ENCODE measurements around the gene TTC16. TPM values are rescaled to one million over a fixed set of nuclear protein-coding genes. Genes with fewer than 3 reads are reported as not detected.
"Not testable (repeated sequence)": the region's sequence is repeated elsewhere in the genome, so short reads cannot be mapped to it uniquely, and the experiment has no call there.

The TTC16 gene
- total RNA-seq, 1 donor: not detected

DNA sequence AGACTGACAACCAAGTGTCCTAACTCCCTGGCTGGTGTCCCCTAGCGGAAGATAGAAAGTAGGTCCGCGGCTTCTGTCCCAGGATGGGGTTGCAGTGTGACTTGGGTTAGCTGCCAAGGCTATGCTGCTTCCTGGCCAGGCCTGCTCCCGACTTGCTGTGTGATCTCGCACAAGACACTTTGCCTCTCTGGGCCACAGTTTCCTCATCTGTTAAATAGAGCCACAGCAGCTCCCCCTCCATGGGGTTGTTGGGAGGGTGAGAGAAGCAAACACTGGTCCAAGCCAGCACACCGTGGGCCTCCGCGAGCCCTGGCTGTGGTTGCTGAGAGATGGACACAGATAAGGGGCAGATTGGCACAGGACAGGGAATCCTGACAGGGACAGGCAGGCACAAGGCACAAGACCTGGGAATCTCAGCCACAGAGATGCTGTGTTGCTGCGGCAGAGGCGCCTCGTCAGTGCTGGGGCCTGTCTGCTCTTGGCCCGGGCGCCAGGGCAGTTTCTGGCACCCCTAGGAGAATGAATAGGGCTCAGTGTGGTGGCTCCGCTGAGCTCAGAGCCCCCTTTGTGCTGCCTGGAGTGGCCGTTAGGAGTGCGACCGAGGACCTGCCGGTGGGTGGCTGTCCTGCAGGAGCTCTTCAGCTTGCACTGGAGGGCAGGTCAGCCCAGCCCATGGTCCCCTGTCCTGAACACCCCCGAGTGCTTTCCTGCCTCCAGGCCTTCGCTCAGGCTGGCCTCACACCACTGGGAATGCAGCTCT, 64.4 kb downstream of the TTC16 start:
- DNase-seq (ENCODE audit: low read depth): no peak
- TF ChIP-seq, protein P1, sequence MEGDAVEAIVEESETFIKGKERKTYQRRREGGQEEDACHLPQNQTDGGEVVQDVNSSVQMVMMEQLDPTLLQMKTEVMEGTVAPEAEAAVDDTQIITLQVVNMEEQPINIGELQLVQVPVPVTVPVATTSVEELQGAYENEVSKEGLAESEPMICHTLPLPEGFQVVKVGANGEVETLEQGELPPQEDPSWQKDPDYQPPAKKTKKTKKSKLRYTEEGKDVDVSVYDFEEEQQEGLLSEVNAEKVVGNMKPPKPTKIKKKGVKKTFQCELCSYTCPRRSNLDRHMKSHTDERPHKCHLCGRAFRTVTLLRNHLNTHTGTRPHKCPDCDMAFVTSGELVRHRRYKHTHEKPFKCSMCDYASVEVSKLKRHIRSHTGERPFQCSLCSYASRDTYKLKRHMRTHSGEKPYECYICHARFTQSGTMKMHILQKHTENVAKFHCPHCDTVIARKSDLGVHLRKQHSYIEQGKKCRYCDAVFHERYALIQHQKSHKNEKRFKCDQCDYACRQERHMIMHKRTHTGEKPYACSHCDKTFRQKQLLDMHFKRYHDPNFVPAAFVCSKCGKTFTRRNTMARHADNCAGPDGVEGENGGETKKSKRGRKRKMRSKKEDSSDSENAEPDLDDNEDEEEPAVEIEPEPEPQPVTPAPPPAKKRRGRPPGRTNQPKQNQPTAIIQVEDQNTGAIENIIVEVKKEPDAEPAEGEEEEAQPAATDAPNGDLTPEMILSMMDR (IDR thresholded peaks at IDR 0.05; ENCODE audit: insufficient read depth, low read length): no peak
- H3K4me3 ChIP-seq (ENCODE audit: low read depth, low read length): no peak overlapping the region

DNA sequence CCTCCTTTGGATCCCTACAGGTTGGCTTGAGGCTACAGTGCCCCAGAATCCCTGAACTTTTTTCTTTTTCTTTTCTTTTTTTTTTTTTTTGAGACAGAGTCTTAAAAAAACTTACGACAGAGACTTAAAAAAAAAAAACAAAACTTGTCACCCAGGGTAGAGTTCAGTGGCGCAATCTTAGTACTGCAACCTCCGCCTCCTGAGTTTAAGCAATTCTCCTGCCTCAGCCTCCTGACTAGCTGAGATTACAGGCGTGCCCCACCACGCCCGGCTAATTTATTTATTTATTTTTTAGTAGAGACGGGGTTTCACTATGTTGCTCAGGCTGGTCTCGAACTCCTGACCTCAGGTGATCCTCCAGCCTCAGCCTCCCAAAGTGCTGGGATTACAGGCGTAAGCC, 65.0 kb downstream of the TTC16 start:
- not testable (repeated sequence) for H3K4me3 ChIP-seq (ENCODE audit: low read depth, low read length); DNase-seq (ENCODE audit: low read depth)

Other genes starting within 250 kb of the TTC16 start
- 25.5 and 40.6 TPM in 2 replicates for gene STXBP1, start 103.8 kb upstream of the TTC16 start, total RNA-seq (ENCODE audit: low replicate concordance)
- 0.09 TPM in 1 of 2 replicates, not detected in the other for gene CFAP157, start 9.1 kb upstream of the TTC16 start, total RNA-seq (ENCODE audit: low replicate concordance)
- 13.2 and 17.2 TPM in 2 replicates for gene PTRH1, start 416 bp upstream of the TTC16 start, total RNA-seq (ENCODE audit: low replicate concordance)
- gene TOR2A, start 19.2 kb downstream of the TTC16 start, total RNA-seq (ENCODE audit: low replicate concordance): 1.2 and 4.8 TPM in 2 replicates
- gene SH2D3C, start 62.6 kb downstream of the TTC16 start, total RNA-seq (ENCODE audit: low replicate concordance): 0.18 and 6.0 TPM in 2 replicates
- gene CDK9, start 70.0 kb downstream of the TTC16 start, total RNA-seq (ENCODE audit: low replicate concordance): 25.4 and 51.5 TPM in 2 replicates
- 33.9 and 61.5 TPM in 2 replicates for gene FPGS, start 86.8 kb downstream of the TTC16 start, total RNA-seq (ENCODE audit: low replicate concordance)
- 15.8 and 62.0 TPM in 2 replicates for gene ENG, start 138.6 kb downstream of the TTC16 start, total RNA-seq (ENCODE audit: low replicate concordance)
- 75.6 and 121 TPM in 2 replicates for gene AK1, start 161.6 kb downstream of the TTC16 start, total RNA-seq (ENCODE audit: low replicate concordance)
- gene ST6GALNAC6, start 183.5 kb downstream of the TTC16 start, total RNA-seq (ENCODE audit: low replicate concordance): 26.5 and 85.0 TPM in 2 replicates
- 24.4 and 37.1 TPM in 2 replicates for gene ST6GALNAC4, start 201.0 kb downstream of the TTC16 start, total RNA-seq (ENCODE audit: low replicate concordance)
- gene PIP5KL1, start 214.7 kb downstream of the TTC16 start, total RNA-seq (ENCODE audit: low replicate concordance): 1.6 and 2.6 TPM in 2 replicates
- gene DPM2, start 221.8 kb downstream of the TTC16 start, total RNA-seq (ENCODE audit: low replicate concordance): 7.0 and 19.9 TPM in 2 replicates